Fibroblast of lung (primary cell): ENCODE data around the gene WNT7A. TPM values are rescaled to one million over a fixed set of nuclear protein-coding genes. Genes with fewer than 3 reads are reported as not detected.

Source experiments
- DNase-seq, 2 donors: peaks; one replicate each; pipeline versions ENCODE4 v3.0.0 to v3.0.0-alpha.2; 2010; ENCODE audit warnings: low read depth in 2 of 2
- H2AFZ ChIP-seq: 2 replicates; pipeline ENCODE4 v1.5.1; 2012; ENCODE audit warnings: low read length, control low read depth, inconsistent platforms
- H3K27ac ChIP-seq: 2 replicates; pipeline ENCODE4 v1.5.1; 2011; ENCODE audit warnings: low read length, control low read depth; ENCODE audit not compliant: insufficient read depth
- H3K27me3 ChIP-seq: 2 replicates; pipeline ENCODE4 v1.5.1; 2011; ENCODE audit warnings: mild to moderate bottlenecking, low read length; ENCODE audit not compliant: control insufficient read depth, insufficient read depth
- H3K36me3 ChIP-seq: 2 replicates; pipeline ENCODE4 v1.5.1; 2011; ENCODE audit warnings: low read length; ENCODE audit not compliant: control insufficient read depth, insufficient read depth
- H3K4me1 ChIP-seq: 2 replicates; pipeline ENCODE4 v1.5.1; 2011; ENCODE audit warnings: low read length; ENCODE audit not compliant: control insufficient read depth, insufficient read depth; ENCODE audit errors: extremely low read depth
- H3K4me2 ChIP-seq: 2 replicates; pipeline ENCODE4 v1.5.1; 2011; ENCODE audit warnings: low read length, control low read depth; ENCODE audit not compliant: insufficient read depth; ENCODE audit errors: extremely low read depth
- H3K4me3 ChIP-seq, 4 experiments: fragments of 200-600 bp in 1 of 4; sonication (generic) in 1 of 4; replicated peaks in 1 of 4; 2 replicates each; pipeline ENCODE4 v1.5.1; 2011 to 2016; ENCODE audit warnings: low read length in 4 of 4, low read depth in 3 of 4, mild to moderate bottlenecking in 3 of 4, control low read depth in 2 of 4, inconsistent platforms in 1 of 4, mixed read lengths in 1 of 4; ENCODE audit not compliant: insufficient read depth in 1 of 4; ENCODE audit errors: control extremely low read depth in 1 of 4
- H3K79me2 ChIP-seq: 2 replicates; pipeline ENCODE4 v1.5.1; 2012; ENCODE audit warnings: mild to moderate bottlenecking, low read length, inconsistent platforms; ENCODE audit not compliant: control insufficient read depth, insufficient read depth
- H3K9ac ChIP-seq: 2 replicates; pipeline ENCODE4 v1.5.1; 2011; ENCODE audit warnings: mild to moderate bottlenecking, low read length, control low read depth; ENCODE audit not compliant: insufficient read depth
- H3K9me3 ChIP-seq: 2 replicates; pipeline ENCODE4 v1.5.1; 2012; ENCODE audit warnings: low read depth, low read length; ENCODE audit not compliant: control insufficient read depth, insufficient read depth
- H4K20me1 ChIP-seq: 2 replicates; pipeline ENCODE4 v1.5.1; 2011; ENCODE audit warnings: low read length; ENCODE audit not compliant: control insufficient read depth, insufficient read depth; ENCODE audit errors: extremely low read depth
- CTCF ChIP-seq, 2 donors: IDR thresholded peaks in 1 of 2; conservative IDR thresholded peaks in 1 of 2; 1 replicate in 1 of 2; 2 replicates in 1 of 2; pipeline ENCODE4 v1.5.1; 2011 to 2012; ENCODE audit warnings: low read length in 2 of 2, control low read depth in 1 of 2, inconsistent platforms in 1 of 2, low read depth in 1 of 2, mild to moderate bottlenecking in 1 of 2
- EZH2 ChIP-seq: IDR thresholded peaks from 2 replicates; pipeline ENCODE4 v1.5.1; 2012; ENCODE audit warnings: low read length, control low read depth, mild to moderate bottlenecking; ENCODE audit errors: missing control alignments
- polyA plus RNA-seq, 2 donors: library from polyadenylated mRNA; depleted of rRNA in 1 of 2; stranded (reverse) in 1 of 2; unstranded in 1 of 2; fragments of >200 nt; gene quantifications; 2 replicates each; pipeline ENCODE4 v1.2.1, GENCODE V29; 2011 to 2012; ENCODE audit warnings: missing spikeins in 1 of 2
- total RNA-seq: library from RNA; depleted of rRNA; stranded (reverse); fragments of >200 nt; gene quantifications from 2 replicates; pipeline ENCODE4 v1.2.1, GENCODE V29; 2014

The WNT7A gene
- total and polyA plus RNA-seq, 2 donors (not counting 1 experiment from before 2014, with no cell fraction given), result not detected

- no peak for DNase-seq
Observed at GRCh38 chr3:13869761-13870343, 10.0 kb downstream of the WNT7A start.

GRCh38 chr3:13868844-13869724 lies 10.8 kb downstream of the WNT7A start:
- TF ChIP-seq CTCF (conservative IDR thresholded peaks at IDR 0.05 in 1 of 2, IDR thresholded peaks at IDR 0.05 in 1 of 2; ENCODE audit: low read depth in 1 of 2, low read length in 2 of 2) (no peak), EZH2 (no peak)
- H3K27me3 ChIP-seq, result no peaks in the 10 kb centered on the region
- no peaks in the 10 kb centered on the region for H4K20me1 ChIP-seq
- H3K79me2 ChIP-seq, result no peaks in the 10 kb centered on the region
- H3K36me3 ChIP-seq, result no peaks in the 10 kb centered on the region
- H3K4me1 ChIP-seq, result no peaks in the 10 kb centered on the region
- H3K4me2 ChIP-seq, result no peak overlapping the region
- H3K9ac ChIP-seq, result no peak overlapping the region
- H3K9me3 ChIP-seq, result no peaks in the 10 kb centered on the region
- DNase-seq, result no peak
- H2AFZ ChIP-seq, result no peak overlapping the region
- H3K27ac ChIP-seq, result no peak overlapping the region
- H3K4me3 ChIP-seq, result no peak overlapping the region

More at GRCh38 chr3:13869761-13870343, 10.0 kb downstream of the WNT7A start:
- Histone ChIP-seq H3K4me3 (no peak overlapping the region), H3K27me3 (no peaks in the 10 kb centered on the region), H3K4me1 (no peaks in the 10 kb centered on the region), H4K20me1 (no peaks in the 10 kb centered on the region), H3K9me3 (no peaks in the 10 kb centered on the region), H3K4me2 (no peak overlapping the region), H3K36me3 (no peaks in the 10 kb centered on the region), H3K9ac (no peak overlapping the region), H2AFZ (no peak overlapping the region), H3K79me2 (no peaks in the 10 kb centered on the region), H3K27ac (no peak overlapping the region)
- TF ChIP-seq CTCF (conservative IDR thresholded peaks at IDR 0.05 in 1 of 2, IDR thresholded peaks at IDR 0.05 in 1 of 2; ENCODE audit: low read depth in 1 of 2, low read length in 2 of 2) (no peak), EZH2 (no peak)

GRCh38 chr3:13867732-13868131 lies 12.1 kb downstream of the WNT7A start:
- Histone ChIP-seq H3K9me3 (no peaks in the 10 kb centered on the region), H4K20me1 (no peaks in the 10 kb centered on the region), H3K9ac (no peak overlapping the region), H3K4me2 (no peak overlapping the region), H3K36me3 (no peaks in the 10 kb centered on the region), H3K4me1 (no peaks in the 10 kb centered on the region), H3K4me3 (no peak overlapping the region), H3K27me3 (no peaks in the 10 kb centered on the region), H2AFZ (no peak overlapping the region), H3K79me2 (no peaks in the 10 kb centered on the region), H3K27ac (no peak overlapping the region)
- TF ChIP-seq EZH2, result no peak
- no peak for TF ChIP-seq CTCF (conservative IDR thresholded peaks at IDR 0.05 in 1 of 2, IDR thresholded peaks at IDR 0.05 in 1 of 2; ENCODE audit: low read depth in 1 of 2, low read length in 2 of 2)
- DNase-seq, result no peak
